Fibroblast of lung (primary cell): Measurements from ENCODE around the gene MTHFR.

Experiments
- EZH2 ChIP-seq: IDR thresholded peaks from 2 replicates; pipeline ENCODE4 v1.5.1; 2012; ENCODE audit warnings: low read length, control low read depth, mild to moderate bottlenecking; ENCODE audit errors: missing control alignments
- TF ChIP-seq, protein P1 (sequence below), 2 donors: IDR thresholded peaks in 1 of 2; conservative IDR thresholded peaks in 1 of 2; 1 replicate in 1 of 2; 2 replicates in 1 of 2; pipeline ENCODE4 v1.5.1; 2011 to 2012; ENCODE audit warnings: low read length in 2 of 2, control low read depth in 1 of 2, inconsistent platforms in 1 of 2, low read depth in 1 of 2, mild to moderate bottlenecking in 1 of 2

DNA sequence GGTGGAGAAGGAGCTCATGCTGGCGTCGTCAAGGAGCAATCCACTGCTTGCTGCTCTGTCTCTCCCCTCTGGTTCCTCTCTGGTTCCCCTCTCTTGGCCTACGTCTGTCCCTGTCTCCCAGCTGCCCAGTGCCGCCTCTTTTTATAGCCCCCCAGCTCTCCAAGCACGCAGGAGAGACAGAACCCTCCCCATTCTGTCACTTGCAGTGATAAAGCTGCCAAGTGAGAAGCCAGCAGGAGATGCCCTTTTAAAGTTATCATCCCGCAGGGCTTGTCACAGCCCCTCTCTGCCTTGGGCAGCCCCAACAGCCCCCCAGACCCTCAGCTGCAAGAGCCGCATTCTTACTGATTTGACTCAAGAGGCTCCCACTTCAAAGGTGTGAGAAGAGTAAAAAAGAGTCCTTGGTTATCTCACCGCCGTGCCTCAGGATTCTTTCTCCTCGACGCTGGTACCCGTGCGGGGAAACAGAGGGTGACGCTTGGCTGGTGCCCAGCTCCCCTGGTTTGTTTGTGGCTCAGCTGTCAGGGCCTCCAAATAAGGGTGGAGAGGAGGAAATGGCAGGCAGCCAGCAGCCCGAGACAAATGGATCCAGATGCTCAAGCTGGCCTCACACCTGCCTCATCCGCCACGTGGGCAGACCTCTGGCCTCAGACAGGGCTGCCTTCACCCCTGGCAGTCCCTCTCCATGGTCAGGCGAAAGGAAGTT lies 42.1 kb upstream of the MTHFR start, which contains the start of gene NPPA:
- TF ChIP-seq, protein P1, sequence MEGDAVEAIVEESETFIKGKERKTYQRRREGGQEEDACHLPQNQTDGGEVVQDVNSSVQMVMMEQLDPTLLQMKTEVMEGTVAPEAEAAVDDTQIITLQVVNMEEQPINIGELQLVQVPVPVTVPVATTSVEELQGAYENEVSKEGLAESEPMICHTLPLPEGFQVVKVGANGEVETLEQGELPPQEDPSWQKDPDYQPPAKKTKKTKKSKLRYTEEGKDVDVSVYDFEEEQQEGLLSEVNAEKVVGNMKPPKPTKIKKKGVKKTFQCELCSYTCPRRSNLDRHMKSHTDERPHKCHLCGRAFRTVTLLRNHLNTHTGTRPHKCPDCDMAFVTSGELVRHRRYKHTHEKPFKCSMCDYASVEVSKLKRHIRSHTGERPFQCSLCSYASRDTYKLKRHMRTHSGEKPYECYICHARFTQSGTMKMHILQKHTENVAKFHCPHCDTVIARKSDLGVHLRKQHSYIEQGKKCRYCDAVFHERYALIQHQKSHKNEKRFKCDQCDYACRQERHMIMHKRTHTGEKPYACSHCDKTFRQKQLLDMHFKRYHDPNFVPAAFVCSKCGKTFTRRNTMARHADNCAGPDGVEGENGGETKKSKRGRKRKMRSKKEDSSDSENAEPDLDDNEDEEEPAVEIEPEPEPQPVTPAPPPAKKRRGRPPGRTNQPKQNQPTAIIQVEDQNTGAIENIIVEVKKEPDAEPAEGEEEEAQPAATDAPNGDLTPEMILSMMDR (conservative IDR thresholded peaks at IDR 0.05 in 1 of 2, IDR thresholded peaks at IDR 0.05 in 1 of 2; ENCODE audit: low read depth in 1 of 2, low read length in 2 of 2), result no peak
- TF ChIP-seq EZH2, result no peak
